GM12874 (cell line): ENCODE results near the gene TENM4.

ENCODE experiments used
- TF ChIP-seq, protein P1 (sequence below): IDR thresholded peaks from 2 replicates; pipeline ENCODE4 v1.5.1; 2011; ENCODE audit warnings: low read depth, mild to moderate bottlenecking, control low read depth, low read length, moderate library complexity; ENCODE audit not compliant: insufficient read depth

TENM4 gene

DNA sequence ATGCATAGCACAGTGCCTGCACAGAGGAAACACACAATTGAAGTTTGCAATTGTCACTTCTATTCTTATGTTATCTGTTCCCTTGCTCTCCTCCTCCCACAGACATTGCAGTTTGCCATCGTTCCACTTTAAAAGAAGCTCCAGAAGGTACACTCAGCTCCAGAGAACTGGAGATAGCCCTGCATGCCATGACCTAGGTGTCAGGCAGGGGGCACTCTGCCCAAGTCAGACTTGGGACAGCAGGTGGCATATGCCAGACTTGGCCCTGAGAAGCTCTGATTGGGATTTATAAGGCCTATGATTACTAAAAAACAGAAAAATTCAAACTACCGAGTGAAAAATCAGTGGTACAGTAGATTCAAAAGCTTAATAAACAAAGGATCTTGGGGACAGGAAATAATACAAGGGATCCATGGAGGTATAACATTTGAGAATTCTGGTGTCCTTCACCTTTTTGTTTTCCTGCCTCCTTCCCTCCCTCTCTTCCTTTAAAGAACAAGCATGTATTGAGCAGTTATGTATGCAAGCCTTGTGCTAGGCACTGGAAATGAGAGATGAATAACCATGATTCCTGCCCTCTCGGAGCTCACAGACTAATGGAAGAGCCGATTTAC, 40.0 kb downstream of the TENM4 start:
- TF ChIP-seq, protein P1, sequence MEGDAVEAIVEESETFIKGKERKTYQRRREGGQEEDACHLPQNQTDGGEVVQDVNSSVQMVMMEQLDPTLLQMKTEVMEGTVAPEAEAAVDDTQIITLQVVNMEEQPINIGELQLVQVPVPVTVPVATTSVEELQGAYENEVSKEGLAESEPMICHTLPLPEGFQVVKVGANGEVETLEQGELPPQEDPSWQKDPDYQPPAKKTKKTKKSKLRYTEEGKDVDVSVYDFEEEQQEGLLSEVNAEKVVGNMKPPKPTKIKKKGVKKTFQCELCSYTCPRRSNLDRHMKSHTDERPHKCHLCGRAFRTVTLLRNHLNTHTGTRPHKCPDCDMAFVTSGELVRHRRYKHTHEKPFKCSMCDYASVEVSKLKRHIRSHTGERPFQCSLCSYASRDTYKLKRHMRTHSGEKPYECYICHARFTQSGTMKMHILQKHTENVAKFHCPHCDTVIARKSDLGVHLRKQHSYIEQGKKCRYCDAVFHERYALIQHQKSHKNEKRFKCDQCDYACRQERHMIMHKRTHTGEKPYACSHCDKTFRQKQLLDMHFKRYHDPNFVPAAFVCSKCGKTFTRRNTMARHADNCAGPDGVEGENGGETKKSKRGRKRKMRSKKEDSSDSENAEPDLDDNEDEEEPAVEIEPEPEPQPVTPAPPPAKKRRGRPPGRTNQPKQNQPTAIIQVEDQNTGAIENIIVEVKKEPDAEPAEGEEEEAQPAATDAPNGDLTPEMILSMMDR: peak; percentile 75

DNA sequence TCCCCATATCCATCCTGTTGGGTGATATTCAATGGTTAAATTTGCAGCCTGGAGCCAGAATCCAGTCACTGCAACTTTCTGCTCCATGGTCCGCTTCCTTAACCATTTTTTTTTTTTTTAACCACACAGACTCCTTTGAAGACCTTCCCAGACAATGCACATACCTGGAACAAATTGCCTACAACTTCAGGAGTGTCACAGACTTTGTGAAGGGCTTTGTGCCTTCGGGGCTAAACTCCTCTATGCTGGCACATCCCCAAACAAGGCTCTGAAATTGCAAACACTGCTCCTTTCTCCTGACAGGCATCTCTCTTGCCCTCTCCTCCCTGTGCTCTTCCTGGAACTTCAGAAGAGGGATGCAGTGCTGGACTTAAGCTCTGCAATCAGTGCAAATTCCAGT, 40.6 kb downstream of the TENM4 start:
- TF ChIP-seq, protein P1: no peak

DNA sequence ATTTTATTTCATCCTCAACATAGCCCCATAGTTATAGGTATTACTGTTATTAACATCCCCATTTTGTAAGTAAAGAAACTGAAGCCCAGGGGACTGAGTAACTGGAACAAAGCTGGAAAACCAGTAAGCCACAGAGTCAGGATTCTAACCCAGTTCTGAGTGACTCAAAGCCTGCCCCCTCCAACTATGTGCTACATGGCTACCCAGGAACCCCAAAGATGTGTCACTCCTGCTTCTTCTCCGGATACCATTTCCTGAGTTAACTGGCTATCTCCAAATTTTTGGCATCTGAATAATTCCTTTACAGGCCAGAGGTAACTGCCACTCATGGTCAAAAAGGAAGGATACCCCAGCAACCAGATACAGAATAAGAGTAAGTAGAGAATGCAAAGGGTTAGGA, 43.6 kb downstream of the TENM4 start:
- TF ChIP-seq, protein P1: no peak

GRCh38 chr11:79396674-79397073, 44.2 kb downstream of the TENM4 start:
- TF ChIP-seq, protein P1: no peak

DNA sequence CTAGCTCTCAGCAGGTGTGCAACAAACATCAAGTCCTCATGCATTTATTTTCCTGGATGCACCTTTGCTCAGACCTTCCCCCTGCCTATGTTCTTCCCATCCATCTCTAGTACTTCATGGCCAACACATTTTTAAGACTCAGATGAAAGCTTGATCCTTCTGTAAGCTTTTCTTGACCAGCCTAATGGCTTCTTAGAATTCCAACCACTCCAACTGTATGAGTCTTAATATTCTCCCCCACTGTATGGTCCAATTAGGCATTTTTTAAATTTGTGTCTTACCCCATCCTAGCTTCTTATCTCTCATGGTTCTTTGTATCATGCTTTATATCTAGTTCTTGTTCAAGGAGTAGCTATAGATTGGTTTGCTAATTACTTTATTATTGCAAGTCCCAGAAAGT, 44.8 kb downstream of the TENM4 start:
- TF ChIP-seq, protein P1: no peak

- TF ChIP-seq, protein P1: no peak
Measured at GRCh38 chr11:79393362-79394043, 47.3 kb downstream of the TENM4 start.

DNA sequence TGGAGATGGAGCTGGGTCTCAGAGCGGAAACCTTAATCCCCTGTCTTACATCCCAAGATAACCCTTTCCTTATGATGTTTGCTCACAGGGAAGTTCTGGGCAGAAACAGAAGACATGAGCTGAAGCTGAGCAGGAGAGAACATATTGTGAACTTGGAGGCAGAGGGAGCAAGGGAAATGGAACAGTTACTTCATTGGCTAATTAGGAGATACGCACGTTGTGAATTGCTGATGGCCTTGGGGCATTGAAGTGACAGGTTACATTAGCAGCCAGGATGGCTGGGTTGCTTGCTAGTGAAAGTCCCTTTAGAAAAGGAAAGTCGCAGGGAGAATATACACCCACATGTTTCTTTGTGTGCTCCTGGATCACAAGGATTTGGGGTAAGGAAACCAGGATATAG, 48.7 kb downstream of the TENM4 start:
- TF ChIP-seq, protein P1: no peak
